ENCODE data around the gene RANBP3L. TPM values are rescaled to one million over a fixed set of nuclear protein-coding genes. Genes with fewer than 3 reads are reported as not detected.

Gene RANBP3L
- total and polyA plus RNA-seq, 10 of the 15 experiments (the other 5 are each of a cell fraction or from before 2014, with no cell fraction given): 0.02 to 0.29 (median 0.06) TPM; not detected in 4

GRCh38 chr5:36228505-36228904 is 73.2 kb downstream of the RANBP3L start (continued):
- TF ChIP-seq ZNF687 (IDR thresholded peaks at IDR 0.05) (no peak), NFYA (IDR thresholded peaks at IDR 0.05; ENCODE audit: borderline replicate concordance, low read depth, low read length) (no peak), NR2C2 (IDR thresholded peaks at IDR 0.05; ENCODE audit: borderline replicate concordance, control insufficient read depth, insufficient read length, low read depth) (no peak), KLF5 (IDR thresholded peaks at IDR 0.05; ENCODE audit: partially characterized antibody) (no peak)
- TF ChIP-seq, protein P1, sequence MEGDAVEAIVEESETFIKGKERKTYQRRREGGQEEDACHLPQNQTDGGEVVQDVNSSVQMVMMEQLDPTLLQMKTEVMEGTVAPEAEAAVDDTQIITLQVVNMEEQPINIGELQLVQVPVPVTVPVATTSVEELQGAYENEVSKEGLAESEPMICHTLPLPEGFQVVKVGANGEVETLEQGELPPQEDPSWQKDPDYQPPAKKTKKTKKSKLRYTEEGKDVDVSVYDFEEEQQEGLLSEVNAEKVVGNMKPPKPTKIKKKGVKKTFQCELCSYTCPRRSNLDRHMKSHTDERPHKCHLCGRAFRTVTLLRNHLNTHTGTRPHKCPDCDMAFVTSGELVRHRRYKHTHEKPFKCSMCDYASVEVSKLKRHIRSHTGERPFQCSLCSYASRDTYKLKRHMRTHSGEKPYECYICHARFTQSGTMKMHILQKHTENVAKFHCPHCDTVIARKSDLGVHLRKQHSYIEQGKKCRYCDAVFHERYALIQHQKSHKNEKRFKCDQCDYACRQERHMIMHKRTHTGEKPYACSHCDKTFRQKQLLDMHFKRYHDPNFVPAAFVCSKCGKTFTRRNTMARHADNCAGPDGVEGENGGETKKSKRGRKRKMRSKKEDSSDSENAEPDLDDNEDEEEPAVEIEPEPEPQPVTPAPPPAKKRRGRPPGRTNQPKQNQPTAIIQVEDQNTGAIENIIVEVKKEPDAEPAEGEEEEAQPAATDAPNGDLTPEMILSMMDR (IDR thresholded peaks at IDR 0.05 in 2 of 3, conservative IDR thresholded peaks at IDR 0.05 in 1 of 3; ENCODE audit: control insufficient read depth in 2 of 3, extremely low read depth in 1 of 3, insufficient read depth in 1 of 3, low read depth in 3 of 3, low read length in 3 of 3): no peak
- TF ChIP-seq, protein P2, sequence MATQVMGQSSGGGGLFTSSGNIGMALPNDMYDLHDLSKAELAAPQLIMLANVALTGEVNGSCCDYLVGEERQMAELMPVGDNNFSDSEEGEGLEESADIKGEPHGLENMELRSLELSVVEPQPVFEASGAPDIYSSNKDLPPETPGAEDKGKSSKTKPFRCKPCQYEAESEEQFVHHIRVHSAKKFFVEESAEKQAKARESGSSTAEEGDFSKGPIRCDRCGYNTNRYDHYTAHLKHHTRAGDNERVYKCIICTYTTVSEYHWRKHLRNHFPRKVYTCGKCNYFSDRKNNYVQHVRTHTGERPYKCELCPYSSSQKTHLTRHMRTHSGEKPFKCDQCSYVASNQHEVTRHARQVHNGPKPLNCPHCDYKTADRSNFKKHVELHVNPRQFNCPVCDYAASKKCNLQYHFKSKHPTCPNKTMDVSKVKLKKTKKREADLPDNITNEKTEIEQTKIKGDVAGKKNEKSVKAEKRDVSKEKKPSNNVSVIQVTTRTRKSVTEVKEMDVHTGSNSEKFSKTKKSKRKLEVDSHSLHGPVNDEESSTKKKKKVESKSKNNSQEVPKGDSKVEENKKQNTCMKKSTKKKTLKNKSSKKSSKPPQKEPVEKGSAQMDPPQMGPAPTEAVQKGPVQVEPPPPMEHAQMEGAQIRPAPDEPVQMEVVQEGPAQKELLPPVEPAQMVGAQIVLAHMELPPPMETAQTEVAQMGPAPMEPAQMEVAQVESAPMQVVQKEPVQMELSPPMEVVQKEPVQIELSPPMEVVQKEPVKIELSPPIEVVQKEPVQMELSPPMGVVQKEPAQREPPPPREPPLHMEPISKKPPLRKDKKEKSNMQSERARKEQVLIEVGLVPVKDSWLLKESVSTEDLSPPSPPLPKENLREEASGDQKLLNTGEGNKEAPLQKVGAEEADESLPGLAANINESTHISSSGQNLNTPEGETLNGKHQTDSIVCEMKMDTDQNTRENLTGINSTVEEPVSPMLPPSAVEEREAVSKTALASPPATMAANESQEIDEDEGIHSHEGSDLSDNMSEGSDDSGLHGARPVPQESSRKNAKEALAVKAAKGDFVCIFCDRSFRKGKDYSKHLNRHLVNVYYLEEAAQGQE (IDR thresholded peaks at IDR 0.05; ENCODE audit: low read depth, low read length): no peak
